K562 (cell line): ENCODE measurements around the gene ZNF598. TPM values are rescaled to one million over a fixed set of nuclear protein-coding genes. Genes with fewer than 3 reads are reported as not detected.

Experiments
- CHD2 ChIP-seq: IDR thresholded peaks from 2 replicates; pipeline ENCODE4 v1.6.1; 2011; ENCODE audit warnings: low read depth, low read length
- ETV1 ChIP-seq: fragments of 450-650 bp; conservative IDR thresholded peaks from 2 replicates; pipeline ENCODE4 v1.6.1; 2016; ENCODE audit warnings: missing genetic modification characterization, control low read depth, low read depth, missing compliant biosample characterization
- FUS ChIP-seq: fragments of 200-400 bp; formaldehyde crosslinking; optimal IDR thresholded peaks from 2 replicates; pipeline ENCODE3; 2017; ENCODE audit warnings: low read depth, low read length
- HNRNPLL ChIP-seq: fragments of 200-400 bp; formaldehyde crosslinking; IDR thresholded peaks from 2 replicates; pipeline ENCODE4 v1.6.1; 2017; ENCODE audit warnings: low read length, low read depth, mild to moderate bottlenecking; ENCODE audit not compliant: poor library complexity, severe bottlenecking
- KAT7 ChIP-seq: sonication (generic); formaldehyde crosslinking; IDR thresholded peaks from 2 replicates; pipeline ENCODE4 v1.8.0; 2022; ENCODE audit warnings: missing genetic modification reagents, mild to moderate bottlenecking, borderline replicate concordance
- KDM5B ChIP-seq: fragments of 200-600 bp; sonication (generic); IDR thresholded peaks from 2 replicates; pipeline ENCODE4 v1.6.1; 2012; ENCODE audit warnings: low read depth, mild to moderate bottlenecking, moderate library complexity, low read length, control low read depth, inconsistent platforms; ENCODE audit not compliant: insufficient replicate concordance
- NCOR1 ChIP-seq: fragments of 450-650 bp; IDR thresholded peaks from 2 replicates; pipeline ENCODE4 v1.6.1; 2016; ENCODE audit warnings: mild to moderate bottlenecking, moderate library complexity
- NFIC ChIP-seq: fragments of 450-650 bp; IDR thresholded peaks from 2 replicates; pipeline ENCODE4 v1.6.1; 2017; ENCODE audit warnings: mild to moderate bottlenecking, inconsistent platforms
- OTX1 ChIP-seq: fragments of 450-650 bp; formaldehyde crosslinking; IDR thresholded peaks from 2 replicates; pipeline ENCODE4 v1.4.0; 2022; ENCODE audit warnings: mild to moderate bottlenecking
- PYGO2 ChIP-seq: fragments of 450-650 bp; IDR thresholded peaks from 2 replicates; pipeline ENCODE4 v1.6.1; 2016; ENCODE audit warnings: mild to moderate bottlenecking, missing genetic modification characterization, moderate library complexity, missing compliant biosample characterization
- RBM15 ChIP-seq: fragments of 200-400 bp; formaldehyde crosslinking; IDR thresholded peaks from 2 replicates; pipeline ENCODE4 v1.6.1; 2018; ENCODE audit warnings: mild to moderate bottlenecking, low read length, moderate library complexity; ENCODE audit not compliant: insufficient read depth
- STAT5A ChIP-seq: IDR thresholded peaks from 2 replicates; pipeline ENCODE4 v1.6.1; 2012; ENCODE audit warnings: low read length, inconsistent platforms, borderline replicate concordance
- ZNF274 ChIP-seq: IDR thresholded peaks from 2 replicates; pipeline ENCODE4 v1.6.1; 2011; ENCODE audit warnings: low read depth, mild to moderate bottlenecking, low read length, moderate library complexity, borderline replicate concordance
- ZNF561 ChIP-seq: fragments of 450-650 bp; formaldehyde crosslinking; conservative IDR thresholded peaks from 2 replicates; pipeline ENCODE4 v1.4.0; 2020; ENCODE audit warnings: mild to moderate bottlenecking, moderate library complexity
- ZNF586 ChIP-seq: fragments of 450-650 bp; formaldehyde crosslinking; conservative IDR thresholded peaks from 2 replicates; pipeline ENCODE4 v1.4.0; 2020; ENCODE audit warnings: mild to moderate bottlenecking, moderate library complexity
- polyA plus RNA-seq, 8 experiments: library from polyadenylated mRNA; depleted of rRNA in 4 of 8; stranded (reverse) in 5 of 8; unstranded in 3 of 8; fragments of >200 nt; fragmentation: Nextera tagmentation in 2 of 8; fragmentation: Illumina TruSeq in 1 of 8; extraction: Ambion mirVana in 2 of 8; extraction: Trizol in 1 of 8; gene quantifications; 2 replicates each; pipeline versions ENCODE4 v1.2.1 to v1.2.3, GENCODE V29; 2011 to 2014; ENCODE audit warnings: inconsistent platforms in 1 of 8, missing spikeins in 1 of 8
- total RNA-seq, 7 experiments: library from RNA; depleted of rRNA in 6 of 7; stranded (reverse); fragments of >200 nt in 6 of 7; fragmentation: Illumina TruSeq in 2 of 7; extraction: Trizol in 2 of 7; gene quantifications; 2 replicates each; pipeline versions ENCODE4 v1.2.1 to v1.2.3, GENCODE V29; 2011 to 2021; ENCODE audit warnings: low replicate concordance in 1 of 7
- TF ChIP-seq, protein P1 (sequence below): fragments of 450-650 bp; IDR thresholded peaks from 2 replicates; pipeline ENCODE4 v1.6.1; 2017; ENCODE audit warnings: mild to moderate bottlenecking, moderate library complexity
- TF ChIP-seq, protein P2 (sequence below): sonication (generic); formaldehyde crosslinking; IDR thresholded peaks from 2 replicates; pipeline ENCODE4 v1.8.0; 2022; ENCODE audit warnings: mild to moderate bottlenecking, missing genetic modification reagents
- TF ChIP-seq, protein P3 (sequence below): fragments of 450-650 bp; IDR thresholded peaks from 2 replicates; pipeline ENCODE4 v1.7.1; 2018; ENCODE audit warnings: mild to moderate bottlenecking, low read depth; ENCODE audit not compliant: partially characterized antibody
- TF ChIP-seq, protein P4 (sequence below): fragments of 250-450 bp; sonication (Bioruptor Pico); IDR thresholded peaks from 2 replicates; pipeline ENCODE4 v1.5.0; 2020; ENCODE audit warnings: mild to moderate bottlenecking

Gene ZNF598
- total and polyA plus RNA-seq, 9 of the 15 experiments (the other 6 are each of a cell fraction or from before 2014, with no cell fraction given) = 0.11 to 115 (median 29.6) TPM

DNA sequence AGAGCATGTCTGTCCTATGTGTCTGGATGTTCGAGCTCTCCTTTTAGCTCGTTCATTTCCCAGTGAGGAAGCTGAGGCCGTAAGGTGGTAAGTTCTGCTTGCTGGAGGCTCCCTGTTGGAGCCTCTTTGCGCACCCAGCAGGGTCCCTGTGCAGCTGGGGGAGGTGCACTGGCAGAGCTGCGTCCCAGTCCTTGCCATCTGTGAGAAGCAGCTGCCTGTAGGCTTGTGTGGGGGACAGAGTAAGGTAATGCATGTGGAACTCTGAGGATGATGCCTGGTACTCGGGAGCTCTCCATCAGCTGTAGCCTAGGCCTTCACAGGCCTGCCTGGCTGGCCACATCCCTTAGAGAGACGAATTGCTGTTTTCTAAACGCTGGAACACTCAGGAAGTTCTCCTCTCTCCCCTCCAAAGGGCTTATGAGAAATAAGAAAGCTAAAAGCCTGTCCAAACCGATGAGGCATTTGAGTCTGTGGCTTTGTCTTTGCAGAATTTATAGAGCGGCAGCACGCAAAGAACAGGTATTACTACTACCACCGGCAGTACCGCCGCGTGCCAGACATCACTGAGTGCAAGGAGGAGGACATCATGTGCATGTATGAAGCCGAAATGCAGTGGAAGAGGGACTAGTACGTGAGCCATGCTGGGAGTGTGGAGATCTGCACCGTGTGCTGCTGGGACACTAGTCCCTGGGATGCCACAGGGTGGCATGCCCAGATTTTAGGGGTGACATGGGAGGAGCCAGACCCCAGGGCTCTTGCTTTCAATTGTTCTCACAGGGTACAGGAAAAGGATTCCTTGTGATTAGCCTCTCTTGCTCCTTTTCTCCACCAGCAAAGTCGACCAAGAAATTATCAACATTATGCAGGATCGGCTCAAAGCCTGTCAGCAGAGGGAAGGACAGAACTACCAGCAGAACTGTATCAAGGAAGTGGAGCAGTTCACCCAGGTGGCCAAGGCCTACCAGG is 48.7 kb downstream of the ZNF598 start (continued):
- TF ChIP-seq, protein P1, sequence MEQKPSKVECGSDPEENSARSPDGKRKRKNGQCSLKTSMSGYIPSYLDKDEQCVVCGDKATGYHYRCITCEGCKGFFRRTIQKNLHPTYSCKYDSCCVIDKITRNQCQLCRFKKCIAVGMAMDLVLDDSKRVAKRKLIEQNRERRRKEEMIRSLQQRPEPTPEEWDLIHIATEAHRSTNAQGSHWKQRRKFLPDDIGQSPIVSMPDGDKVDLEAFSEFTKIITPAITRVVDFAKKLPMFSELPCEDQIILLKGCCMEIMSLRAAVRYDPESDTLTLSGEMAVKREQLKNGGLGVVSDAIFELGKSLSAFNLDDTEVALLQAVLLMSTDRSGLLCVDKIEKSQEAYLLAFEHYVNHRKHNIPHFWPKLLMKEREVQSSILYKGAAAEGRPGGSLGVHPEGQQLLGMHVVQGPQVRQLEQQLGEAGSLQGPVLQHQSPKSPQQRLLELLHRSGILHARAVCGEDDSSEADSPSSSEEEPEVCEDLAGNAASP = no peak
- TF ChIP-seq, protein P2, sequence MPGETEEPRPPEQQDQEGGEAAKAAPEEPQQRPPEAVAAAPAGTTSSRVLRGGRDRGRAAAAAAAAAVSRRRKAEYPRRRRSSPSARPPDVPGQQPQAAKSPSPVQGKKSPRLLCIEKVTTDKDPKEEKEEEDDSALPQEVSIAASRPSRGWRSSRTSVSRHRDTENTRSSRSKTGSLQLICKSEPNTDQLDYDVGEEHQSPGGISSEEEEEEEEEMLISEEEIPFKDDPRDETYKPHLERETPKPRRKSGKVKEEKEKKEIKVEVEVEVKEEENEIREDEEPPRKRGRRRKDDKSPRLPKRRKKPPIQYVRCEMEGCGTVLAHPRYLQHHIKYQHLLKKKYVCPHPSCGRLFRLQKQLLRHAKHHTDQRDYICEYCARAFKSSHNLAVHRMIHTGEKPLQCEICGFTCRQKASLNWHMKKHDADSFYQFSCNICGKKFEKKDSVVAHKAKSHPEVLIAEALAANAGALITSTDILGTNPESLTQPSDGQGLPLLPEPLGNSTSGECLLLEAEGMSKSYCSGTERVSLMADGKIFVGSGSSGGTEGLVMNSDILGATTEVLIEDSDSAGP = no peak
- TF ChIP-seq ZNF586 (CRISPR knock-in tag) (peak; percentile 47; the same call in 1 of the 2 replicates), NCOR1 (peak; percentile 53; the same call in 1 of the 2 replicates), RBM15 (no peak), FUS (no peak), NFIC (peak; percentile 42; the same call in 1 of the 2 replicates), CHD2 (peak; percentile 19), HNRNPLL (peak; percentile 50), KDM5B (peak; percentile 20), OTX1 (CRISPR knock-in tag) (peak; percentile 73; the same call in 1 of the 2 replicates), STAT5A (peak; percentile 65; the same call in 1 of the 2 replicates), PYGO2 (tag) (no peak), ZNF561 (CRISPR knock-in tag) (no peak), ETV1 (tag) (0 out of 2 replicates have a peak, but pooled peaks have one; percentile 22), KAT7 (CRISPR knock-in tag) (peak; percentile 91), ZNF274 (no peak)
- TF ChIP-seq, protein P3, sequence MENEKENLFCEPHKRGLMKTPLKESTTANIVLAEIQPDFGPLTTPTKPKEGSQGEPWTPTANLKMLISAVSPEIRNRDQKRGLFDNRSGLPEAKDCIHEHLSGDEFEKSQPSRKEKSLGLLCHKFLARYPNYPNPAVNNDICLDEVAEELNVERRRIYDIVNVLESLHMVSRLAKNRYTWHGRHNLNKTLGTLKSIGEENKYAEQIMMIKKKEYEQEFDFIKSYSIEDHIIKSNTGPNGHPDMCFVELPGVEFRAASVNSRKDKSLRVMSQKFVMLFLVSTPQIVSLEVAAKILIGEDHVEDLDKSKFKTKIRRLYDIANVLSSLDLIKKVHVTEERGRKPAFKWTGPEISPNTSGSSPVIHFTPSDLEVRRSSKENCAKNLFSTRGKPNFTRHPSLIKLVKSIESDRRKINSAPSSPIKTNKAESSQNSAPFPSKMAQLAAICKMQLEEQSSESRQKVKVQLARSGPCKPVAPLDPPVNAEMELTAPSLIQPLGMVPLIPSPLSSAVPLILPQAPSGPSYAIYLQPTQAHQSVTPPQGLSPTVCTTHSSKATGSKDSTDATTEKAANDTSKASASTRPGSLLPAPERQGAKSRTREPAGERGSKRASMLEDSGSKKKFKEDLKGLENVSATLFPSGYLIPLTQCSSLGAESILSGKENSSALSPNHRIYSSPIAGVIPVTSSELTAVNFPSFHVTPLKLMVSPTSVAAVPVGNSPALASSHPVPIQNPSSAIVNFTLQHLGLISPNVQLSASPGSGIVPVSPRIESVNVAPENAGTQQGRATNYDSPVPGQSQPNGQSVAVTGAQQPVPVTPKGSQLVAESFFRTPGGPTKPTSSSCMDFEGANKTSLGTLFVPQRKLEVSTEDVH = peak; percentile 69
- TF ChIP-seq, protein P4, sequence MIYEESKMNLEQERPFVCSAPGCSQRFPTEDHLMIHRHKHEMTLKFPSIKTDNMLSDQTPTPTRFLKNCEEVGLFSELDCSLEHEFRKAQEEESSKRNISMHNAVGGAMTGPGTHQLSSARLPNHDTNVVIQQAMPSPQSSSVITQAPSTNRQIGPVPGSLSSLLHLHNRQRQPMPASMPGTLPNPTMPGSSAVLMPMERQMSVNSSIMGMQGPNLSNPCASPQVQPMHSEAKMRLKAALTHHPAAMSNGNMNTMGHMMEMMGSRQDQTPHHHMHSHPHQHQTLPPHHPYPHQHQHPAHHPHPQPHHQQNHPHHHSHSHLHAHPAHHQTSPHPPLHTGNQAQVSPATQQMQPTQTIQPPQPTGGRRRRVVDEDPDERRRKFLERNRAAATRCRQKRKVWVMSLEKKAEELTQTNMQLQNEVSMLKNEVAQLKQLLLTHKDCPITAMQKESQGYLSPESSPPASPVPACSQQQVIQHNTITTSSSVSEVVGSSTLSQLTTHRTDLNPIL (CRISPR knock-in tag) = no peak
